Ascending aorta (tissue), 2 donors: ENCODE measurements around the gene ASAH2. TPM values are rescaled to one million over a fixed set of nuclear protein-coding genes. Genes with fewer than 3 reads are reported as not detected.

Experiments used
- DNase-seq, 2 donors: peaks; one replicate each; pipeline ENCODE4 v3.0.0-alpha.2; 2019; ENCODE audit warnings: low spot score in 2 of 2
- H3K27ac ChIP-seq, 2 donors: fragments of 200-600 bp; sonication (generic); one replicate each; pipeline ENCODE4 v1.5.1; 2016 to 2017; ENCODE audit warnings: mild to moderate bottlenecking in 1 of 2
- H3K27me3 ChIP-seq: fragments of 200-600 bp; sonication (generic); one replicate; pipeline ENCODE4 v1.5.1; 2017
- H3K36me3 ChIP-seq, 2 donors: fragments of 200-600 bp; sonication (generic); one replicate each; pipeline ENCODE4 v1.5.1; 2016
- H3K4me1 ChIP-seq, 2 donors: fragments of 200-600 bp; sonication (generic); one replicate each; pipeline ENCODE4 v1.5.1; 2016 to 2017; ENCODE audit warnings: mild to moderate bottlenecking in 1 of 2
- H3K4me3 ChIP-seq, 2 donors: fragments of 200-600 bp; sonication (generic); one replicate each; pipeline ENCODE4 v1.5.1; 2016 to 2017; ENCODE audit warnings: mild to moderate bottlenecking in 1 of 2
- H3K9me3 ChIP-seq, 2 donors: fragments of 200-600 bp; sonication (generic); one replicate each; pipeline ENCODE4 v1.5.1; 2016
- CTCF ChIP-seq, 3 experiments: fragments of 200-600 bp in 2 of 3; fragments of 450-650 bp in 1 of 3; sonication (generic) in 2 of 3; IDR thresholded peaks; one replicate each; pipeline ENCODE4 v1.5.1; 2016 to 2019; ENCODE audit warnings: antibody characterized with exemption in 3 of 3, mild to moderate bottlenecking in 1 of 3, moderate library complexity in 1 of 3
- intact Hi-C: fragments of 100-400 bp; cut with DNase I; formaldehyde crosslinking; loops from one replicate; pipeline ENCODE4 v1.15.1; 2023
- total RNA-seq: library from RNA; depleted of rRNA; stranded (reverse); fragments of >200 nt; gene quantifications from one replicate; pipeline ENCODE4 v1.1.0, GENCODE V29; 2016

ASAH2 gene
- total RNA-seq, 1 donor from 2014 or later = 0.21 TPM

GRCh38 chr10:50216418-50216817 lies 34.9 kb downstream of the ASAH2 start:
- no peak overlapping the region for H3K4me3 ChIP-seq
- no peak for DNase-seq
- H3K27ac ChIP-seq = no peak overlapping the region
- no peaks in the 10 kb centered on the region for H3K4me1 ChIP-seq
- TF ChIP-seq CTCF (IDR thresholded peaks at IDR 0.05) = no peak
- H3K9me3 ChIP-seq = no peaks in the 10 kb centered on the region
- H3K36me3 ChIP-seq = no peaks in the 10 kb centered on the region
- intact Hi-C loops = no loop called here
- no peaks in the 10 kb centered on the region for H3K27me3 ChIP-seq

- intact Hi-C loops = no loop called here
- Histone ChIP-seq H3K4me3 (no peak overlapping the region), H3K27ac (no peak overlapping the region), H3K36me3 (no peaks in the 10 kb centered on the region), H3K9me3 (no peaks in the 10 kb centered on the region), H3K27me3 (no peaks in the 10 kb centered on the region), H3K4me1 (no peaks in the 10 kb centered on the region)
- no peak for DNase-seq
- no peak for TF ChIP-seq CTCF (IDR thresholded peaks at IDR 0.05)
Observed at GRCh38 chr10:50211670-50212069, 39.6 kb downstream of the ASAH2 start.

- no peaks in the 10 kb centered on the region for H3K36me3 ChIP-seq
- no peak overlapping the region for H3K4me3 ChIP-seq
- no peaks in the 10 kb centered on the region for H3K9me3 ChIP-seq
- intact Hi-C loops = no loop called here
- no peaks in the 10 kb centered on the region for H3K27me3 ChIP-seq
- no peak overlapping the region for H3K27ac ChIP-seq
- TF ChIP-seq CTCF (IDR thresholded peaks at IDR 0.05) = no peak
- no peak for DNase-seq
- H3K4me1 ChIP-seq = no peaks in the 10 kb centered on the region
Observed at GRCh38 chr10:50210876-50211275, 40.4 kb downstream of the ASAH2 start.

Other genes with a start within 250 kb of the ASAH2 start
- gene WASHC2A, start 183.6 kb downstream of the ASAH2 start, total RNA-seq = 13.5 TPM